ENCODE data around the gene MYO18B.
A peak's percentile ranks its signal among the peaks of the same experiment; 100 is the strongest.

The MYO18B gene

DNA sequence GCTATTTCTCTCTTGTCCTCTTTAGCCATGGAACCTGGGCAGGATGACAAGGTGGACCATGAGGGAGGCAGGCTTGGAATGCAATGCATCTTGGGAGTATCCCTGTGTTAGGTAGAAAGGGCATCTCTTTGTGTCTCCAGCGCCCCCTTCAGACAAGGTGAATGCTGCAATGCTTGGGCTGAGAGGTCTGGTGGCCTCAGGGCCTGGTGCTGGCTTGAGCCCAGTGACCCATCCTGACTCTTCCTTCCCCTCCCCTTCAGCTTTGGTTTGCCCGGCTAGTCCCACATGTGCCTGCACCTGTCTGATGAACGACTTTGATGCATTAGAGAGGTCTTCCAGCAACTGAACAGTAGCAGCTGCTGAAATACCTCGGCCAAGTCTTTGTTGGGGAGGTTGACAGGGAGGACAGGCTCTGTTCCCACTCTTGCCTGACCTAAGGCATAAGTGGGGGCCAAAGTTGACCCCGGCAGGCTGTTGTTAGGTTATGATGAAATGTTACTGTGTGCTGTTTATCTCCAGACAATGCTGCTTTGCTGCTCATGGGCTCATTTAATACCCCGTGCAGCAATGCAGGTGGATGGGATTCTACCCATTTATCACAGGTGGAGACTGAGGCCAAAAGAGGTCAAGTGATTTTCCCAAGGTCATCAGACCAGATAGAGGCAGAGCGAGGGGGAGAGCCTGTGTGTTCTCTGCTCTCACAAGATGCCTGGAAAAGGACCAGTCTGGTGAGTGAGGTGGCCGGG, 22.5 kb downstream of the MYO18B start:
- TF ChIP-seq, protein P1, sequence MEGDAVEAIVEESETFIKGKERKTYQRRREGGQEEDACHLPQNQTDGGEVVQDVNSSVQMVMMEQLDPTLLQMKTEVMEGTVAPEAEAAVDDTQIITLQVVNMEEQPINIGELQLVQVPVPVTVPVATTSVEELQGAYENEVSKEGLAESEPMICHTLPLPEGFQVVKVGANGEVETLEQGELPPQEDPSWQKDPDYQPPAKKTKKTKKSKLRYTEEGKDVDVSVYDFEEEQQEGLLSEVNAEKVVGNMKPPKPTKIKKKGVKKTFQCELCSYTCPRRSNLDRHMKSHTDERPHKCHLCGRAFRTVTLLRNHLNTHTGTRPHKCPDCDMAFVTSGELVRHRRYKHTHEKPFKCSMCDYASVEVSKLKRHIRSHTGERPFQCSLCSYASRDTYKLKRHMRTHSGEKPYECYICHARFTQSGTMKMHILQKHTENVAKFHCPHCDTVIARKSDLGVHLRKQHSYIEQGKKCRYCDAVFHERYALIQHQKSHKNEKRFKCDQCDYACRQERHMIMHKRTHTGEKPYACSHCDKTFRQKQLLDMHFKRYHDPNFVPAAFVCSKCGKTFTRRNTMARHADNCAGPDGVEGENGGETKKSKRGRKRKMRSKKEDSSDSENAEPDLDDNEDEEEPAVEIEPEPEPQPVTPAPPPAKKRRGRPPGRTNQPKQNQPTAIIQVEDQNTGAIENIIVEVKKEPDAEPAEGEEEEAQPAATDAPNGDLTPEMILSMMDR (IDR thresholded peaks at IDR 0.05; ENCODE audit: low read depth, low read length): no peak
- no peak overlapping the region for H3K4me3 ChIP-seq (ENCODE audit: low read depth, low read length)

DNA sequence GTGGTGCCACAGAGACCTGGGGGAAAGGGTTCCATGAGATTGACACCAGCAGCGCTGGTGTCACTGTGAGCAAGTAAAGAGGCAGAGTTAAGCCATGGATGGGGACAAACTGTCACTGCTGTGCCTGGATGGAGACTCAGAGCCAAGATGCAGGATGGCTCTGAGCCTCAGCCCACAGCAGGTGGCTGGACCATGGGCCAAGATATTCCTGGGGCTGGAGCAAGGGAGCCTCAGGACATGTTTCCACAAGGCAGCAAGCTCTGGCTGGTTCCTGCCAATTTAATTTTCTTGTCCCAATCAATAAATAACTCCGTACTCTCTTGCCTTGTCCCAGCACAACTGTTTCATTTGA, 23.0 kb downstream of the MYO18B start:
- H3K4me3 ChIP-seq (ENCODE audit: low read depth, low read length): no peak overlapping the region
- TF ChIP-seq, protein P1 (IDR thresholded peaks at IDR 0.05; ENCODE audit: low read depth, low read length): no peak

DNA sequence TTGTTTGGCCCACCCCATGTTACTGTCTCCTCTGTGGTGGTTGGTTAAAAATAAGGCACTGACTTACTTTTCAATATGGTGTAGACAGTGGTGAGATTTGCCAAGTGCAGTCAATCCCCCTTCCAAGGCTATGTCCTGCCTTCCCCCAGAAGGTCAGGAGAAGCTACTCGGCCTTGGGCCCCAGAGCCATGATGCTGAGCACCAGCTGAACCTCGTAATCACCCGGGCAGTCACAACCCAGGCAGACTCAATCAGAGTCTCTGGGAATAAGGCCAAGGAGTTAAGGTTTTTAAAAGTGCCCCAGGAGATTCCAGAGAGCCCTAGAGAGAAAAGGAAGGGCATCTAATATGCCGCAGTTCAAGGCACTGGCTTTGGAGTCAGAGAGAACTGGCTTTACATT, 23.8 kb downstream of the MYO18B start:
- H3K4me3 ChIP-seq (ENCODE audit: low read depth, low read length): no peak overlapping the region
- TF ChIP-seq, protein P1 (IDR thresholded peaks at IDR 0.05; ENCODE audit: low read depth, low read length): no peak

DNA sequence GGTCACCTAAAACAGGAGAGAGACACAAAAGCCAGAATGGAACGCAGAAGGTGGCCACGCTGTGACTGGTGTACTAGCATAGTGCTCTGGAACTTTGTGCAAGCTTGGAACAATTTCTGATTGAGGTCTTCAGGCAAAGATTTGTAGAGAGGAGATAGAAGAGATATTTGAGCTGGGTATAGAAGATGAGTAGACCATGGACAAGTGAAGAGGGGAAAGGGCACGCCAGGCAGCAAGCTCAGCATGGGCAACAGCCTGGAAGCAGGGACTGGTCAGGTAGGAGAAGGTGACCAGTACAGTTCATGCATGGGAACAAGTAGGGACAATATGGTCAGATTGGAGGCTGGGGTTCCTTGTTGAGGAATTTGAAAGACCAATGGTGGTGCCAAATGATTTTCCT, 24.4 kb downstream of the MYO18B start:
- TF ChIP-seq, protein P1 (IDR thresholded peaks at IDR 0.05; ENCODE audit: low read depth, low read length): no peak
- no peak overlapping the region for H3K4me3 ChIP-seq (ENCODE audit: low read depth, low read length)

DNA sequence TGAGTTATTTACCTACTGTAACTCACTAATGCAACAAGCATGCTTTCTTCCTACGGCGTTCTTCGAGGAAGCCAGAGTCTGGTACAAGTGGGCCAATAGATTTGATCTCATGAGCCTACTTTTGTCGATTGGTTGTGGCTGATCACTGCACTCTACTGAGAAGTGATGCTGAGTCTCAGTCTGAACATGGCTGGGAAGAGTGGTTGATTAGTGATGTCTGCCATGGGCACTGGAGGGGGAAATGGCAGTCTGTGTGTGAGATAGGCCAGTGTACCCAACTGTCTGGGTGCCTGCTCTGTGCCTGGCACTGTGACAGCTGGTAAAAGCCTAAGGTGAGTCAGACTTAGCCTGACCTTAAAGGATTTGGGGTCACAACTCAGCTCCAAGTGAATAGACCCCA, 28.3 kb downstream of the MYO18B start:
- TF ChIP-seq, protein P1 (IDR thresholded peaks at IDR 0.05; ENCODE audit: low read depth, low read length): no peak
- no peak overlapping the region for H3K4me3 ChIP-seq (ENCODE audit: low read depth, low read length)

DNA sequence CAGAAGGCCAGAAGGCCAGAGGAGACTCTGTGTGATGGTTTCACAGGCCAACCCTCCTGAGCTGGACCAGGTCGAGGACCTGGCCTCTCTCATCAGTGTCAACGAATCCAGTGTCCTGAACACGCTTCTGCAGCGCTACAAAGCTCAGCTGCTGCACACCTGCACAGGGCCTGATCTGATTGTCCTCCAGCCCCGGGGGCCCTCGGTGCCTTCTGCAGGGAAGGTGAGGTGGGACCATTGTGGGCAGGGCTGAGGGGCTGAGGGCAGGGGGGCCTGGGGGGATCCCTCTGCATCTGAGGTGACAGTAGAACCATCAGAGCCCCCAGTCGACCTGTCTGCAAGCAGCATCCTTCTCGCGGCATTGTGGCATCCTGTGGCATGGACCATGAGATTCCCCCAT, 30.3 kb downstream of the MYO18B start:
- H3K4me3 ChIP-seq (ENCODE audit: low read depth, low read length): no peak overlapping the region
- TF ChIP-seq, protein P1 (IDR thresholded peaks at IDR 0.05; ENCODE audit: low read depth, low read length): no peak

DNA sequence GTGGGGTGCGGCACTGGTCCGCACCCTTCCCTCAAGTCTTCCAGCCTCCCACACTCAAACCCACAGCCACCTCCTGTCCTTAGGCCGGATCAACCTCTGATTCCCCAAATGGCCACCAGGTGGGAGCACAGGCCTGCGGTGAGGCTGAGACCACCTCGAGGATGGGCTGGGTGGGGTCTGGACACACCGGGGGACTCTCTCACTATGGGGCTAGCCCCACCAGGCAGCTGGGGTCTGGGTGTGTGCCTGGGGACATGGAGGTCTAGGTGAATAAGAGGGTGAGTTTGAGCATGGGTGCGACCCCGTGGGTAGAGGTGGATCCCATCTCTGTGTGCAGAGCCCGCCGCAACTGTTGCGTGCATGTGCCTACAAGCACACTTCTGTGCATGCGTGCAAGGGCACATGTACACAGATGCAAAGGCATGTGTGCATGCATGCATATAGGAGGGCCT, 32.6 kb downstream of the MYO18B start:
- no peak overlapping the region for H3K4me3 ChIP-seq (ENCODE audit: low read depth, low read length)
- TF ChIP-seq, protein P1 (IDR thresholded peaks at IDR 0.05; ENCODE audit: low read depth, low read length): peak; percentile 48

All from WI38 (cell line).